GM12878 (cell line): Measurements from ENCODE around the gene DVL2. TPM values are rescaled to one million over a fixed set of nuclear protein-coding genes. Genes with fewer than 3 reads are reported as not detected.

Source experiments
- CBFB ChIP-seq: IDR thresholded peaks from 2 replicates; pipeline ENCODE4 v1.6.1; 2016; ENCODE audit warnings: antibody characterized with exemption, low read depth
- CBX5 ChIP-seq: sonication (generic); IDR thresholded peaks from 2 replicates; pipeline ENCODE4 v1.6.1; 2016; ENCODE audit warnings: low read depth, moderate library complexity, mild to moderate bottlenecking, inconsistent platforms
- CHD4 ChIP-seq: fragments of 200-600 bp; sonication (generic); IDR thresholded peaks from 2 replicates; pipeline ENCODE4 v1.6.1; 2016; ENCODE audit warnings: mild to moderate bottlenecking
- DPF2 ChIP-seq: fragments of 450-650 bp; IDR thresholded peaks from 2 replicates; pipeline ENCODE4 v1.6.1; 2017; ENCODE audit warnings: mild to moderate bottlenecking
- EP300 ChIP-seq, 2 experiments: fragments of 150-350 bp in 1 of 2; IDR thresholded peaks; 2 replicates each; pipeline ENCODE4 v1.6.1; 2011 to 2012; ENCODE audit warnings: low read depth in 2 of 2, low read length in 2 of 2, borderline replicate concordance in 1 of 2, improper control_type of control experiment in 1 of 2, inconsistent platforms in 1 of 2; ENCODE audit not compliant: control insufficient read depth in 1 of 2
- HCFC1 ChIP-seq: fragments of 150-350 bp; IDR thresholded peaks from 2 replicates; pipeline ENCODE4 v1.6.1; 2014; ENCODE audit warnings: low read length
- HDAC6 ChIP-seq: fragments of 200-600 bp; sonication (generic); IDR thresholded peaks from one replicate; pipeline ENCODE4 v1.8.0; 2017; ENCODE audit warnings: antibody characterized with exemption; ENCODE audit not compliant: unreplicated experiment
- IKZF1 ChIP-seq: fragments of 450-650 bp; conservative IDR thresholded peaks from 2 replicates; pipeline ENCODE4 v1.6.1; 2017; ENCODE audit warnings: antibody characterized with exemption, mild to moderate bottlenecking
- PAX8 ChIP-seq: fragments of 450-650 bp; IDR thresholded peaks from 2 replicates; pipeline ENCODE4 v1.6.1; 2017; ENCODE audit warnings: mild to moderate bottlenecking, moderate library complexity
- POLR2A ChIP-seq: IDR thresholded peaks from 2 replicates; pipeline ENCODE4 v1.6.1; 2011; ENCODE audit warnings: low read depth, mild to moderate bottlenecking, low read length
- RAD51 ChIP-seq: fragments of 450-650 bp; IDR thresholded peaks from 2 replicates; pipeline ENCODE4 v1.6.1; 2016; ENCODE audit warnings: moderate library complexity, mild to moderate bottlenecking, inconsistent platforms
- SREBF1 ChIP-seq: IDR thresholded peaks from 2 replicates; pipeline ENCODE4 v1.6.1; 2012; ENCODE audit warnings: mild to moderate bottlenecking, low read length
- TAF1 ChIP-seq: IDR thresholded peaks from 2 replicates; pipeline ENCODE4 v1.6.1; 2011; ENCODE audit warnings: mild to moderate bottlenecking, low read depth, low read length, borderline replicate concordance
- TBL1XR1 ChIP-seq: IDR thresholded peaks from 2 replicates; pipeline ENCODE4 v1.6.1; 2012; ENCODE audit warnings: low read depth, low read length, improper control_type of control experiment
- ZBED1 ChIP-seq: IDR thresholded peaks from 2 replicates; pipeline ENCODE4 v1.6.1; 2016; ENCODE audit warnings: borderline replicate concordance
- ZSCAN29 ChIP-seq: fragments of 450-650 bp; IDR thresholded peaks from 2 replicates; pipeline ENCODE4 v1.6.1; 2017; ENCODE audit warnings: mild to moderate bottlenecking, moderate library complexity
- ZZZ3 ChIP-seq: IDR thresholded peaks from 2 replicates; pipeline ENCODE4 v1.6.1; 2011; ENCODE audit warnings: low read depth; ENCODE audit not compliant: control insufficient read depth, insufficient read length
- polyA plus RNA-seq, 11 experiments: library from polyadenylated mRNA; depleted of rRNA in 4 of 11; unstranded in 6 of 11; stranded (reverse) in 5 of 11; fragments of >200 nt; fragmentation: Nextera tagmentation in 4 of 11; fragmentation: Illumina TruSeq in 1 of 11; extraction: Ambion mirVana in 4 of 11; extraction: Trizol in 1 of 11; gene quantifications; 1 replicate in 1 of 11; 2 replicates in 10 of 11; pipeline versions ENCODE4 v1.2.1 to v1.2.3, GENCODE V29; 2011 to 2016; ENCODE audit warnings: inconsistent platforms in 2 of 11, missing spikeins in 2 of 11, low read depth in 1 of 11
- total RNA-seq, 4 experiments: library from RNA; depleted of rRNA in 3 of 4; stranded (reverse); fragments of >200 nt in 3 of 4; fragmentation: Illumina TruSeq in 1 of 4; extraction: Trizol in 1 of 4; gene quantifications; 2 replicates each; pipeline versions ENCODE4 v1.2.1 to v1.2.3, GENCODE V29; 2013 to 2021
- TF ChIP-seq, protein P1 (sequence below): IDR thresholded peaks from 2 replicates; pipeline ENCODE4 v1.6.1; 2012; ENCODE audit warnings: low read length, inconsistent platforms
- TF ChIP-seq, protein P2 (sequence below): fragments of 450-650 bp; conservative IDR thresholded peaks from 2 replicates; pipeline ENCODE4 v1.6.1; 2017; ENCODE audit warnings: mild to moderate bottlenecking, moderate library complexity
- TF ChIP-seq, protein P3 (sequence below): fragments of 450-650 bp; IDR thresholded peaks from 2 replicates; pipeline ENCODE4 v1.6.1; 2014; ENCODE audit warnings: mild to moderate bottlenecking
- TF ChIP-seq, protein P4 (sequence below), 3 experiments: IDR thresholded peaks in 2 of 3; conservative IDR thresholded peaks in 1 of 3; 2 replicates each; pipeline ENCODE4 v1.5.1; 2011; ENCODE audit warnings: low read depth in 3 of 3, low read length in 3 of 3, mild to moderate bottlenecking in 3 of 3, control low read depth in 2 of 3, moderate library complexity in 2 of 3, inconsistent platforms in 1 of 3, mixed read lengths in 1 of 3; ENCODE audit not compliant: control insufficient read depth in 2 of 3, insufficient read depth in 1 of 3; ENCODE audit errors: extremely low read depth in 1 of 3
- TF ChIP-seq, protein P5 (sequence below): IDR thresholded peaks from 2 replicates; pipeline ENCODE4 v1.6.1; 2011; ENCODE audit warnings: low read depth, mild to moderate bottlenecking, low read length, moderate library complexity, borderline replicate concordance; ENCODE audit errors: extremely low read depth
- TF ChIP-seq, protein P6 (sequence below): IDR thresholded peaks from 2 replicates; pipeline ENCODE4 v1.6.1; 2012; ENCODE audit warnings: low read depth, low read length, improper control_type of control experiment

Gene DVL2
- total and polyA plus RNA-seq, 10 of the 15 experiments (the other 5 are each of a cell fraction or from before 2014, with no cell fraction given) = 0.97 to 44.8 (median 23.2) TPM

DNA sequence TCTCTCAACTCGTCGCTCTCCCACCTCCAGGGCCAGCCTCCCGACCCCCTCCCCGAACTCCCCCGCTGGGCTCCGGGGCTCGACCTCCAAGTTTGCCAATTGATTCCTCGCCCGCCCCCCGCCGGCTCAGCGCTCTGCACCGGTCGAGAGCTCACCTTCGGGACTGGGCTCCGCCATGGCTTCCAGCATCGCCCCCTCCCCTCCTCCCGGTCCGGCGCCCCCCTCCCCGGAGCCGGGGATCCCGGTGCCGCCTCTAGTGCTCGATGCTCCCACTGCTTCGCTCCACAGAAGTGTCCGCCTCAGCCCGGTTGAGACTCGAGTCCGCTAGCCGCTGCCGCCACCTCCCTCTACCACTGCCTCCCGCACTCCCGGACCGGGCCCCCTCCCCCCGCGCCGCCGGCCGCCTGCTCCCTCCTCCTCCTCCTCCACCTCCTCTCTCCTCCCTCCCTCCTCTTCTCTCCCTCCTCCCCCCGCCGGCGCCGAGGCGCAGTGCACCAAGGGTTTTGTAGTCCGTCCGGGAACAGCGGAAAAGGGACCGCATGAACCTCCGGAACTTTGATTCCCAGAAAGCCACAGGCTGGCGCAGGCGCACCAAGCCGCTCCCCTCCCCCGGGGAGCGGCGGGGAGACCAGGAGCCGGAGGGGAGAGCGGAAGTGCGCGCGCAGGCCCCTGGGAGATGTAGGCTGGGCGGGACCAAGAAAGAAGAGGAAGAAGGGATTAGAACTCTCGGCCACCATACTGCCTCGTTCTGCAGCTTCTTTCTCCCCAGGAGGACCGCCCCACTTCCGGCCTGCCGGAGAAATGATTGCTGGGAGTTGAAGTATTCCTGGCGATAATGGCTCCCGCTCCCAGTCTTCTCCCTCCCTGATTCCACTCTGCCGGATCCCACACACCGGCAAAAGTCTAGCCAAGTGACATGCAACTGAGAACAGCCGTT lies 5.0 kb upstream of the DVL2 start, which contains the start of gene PHF23 (continued):
- TF ChIP-seq, protein P1, sequence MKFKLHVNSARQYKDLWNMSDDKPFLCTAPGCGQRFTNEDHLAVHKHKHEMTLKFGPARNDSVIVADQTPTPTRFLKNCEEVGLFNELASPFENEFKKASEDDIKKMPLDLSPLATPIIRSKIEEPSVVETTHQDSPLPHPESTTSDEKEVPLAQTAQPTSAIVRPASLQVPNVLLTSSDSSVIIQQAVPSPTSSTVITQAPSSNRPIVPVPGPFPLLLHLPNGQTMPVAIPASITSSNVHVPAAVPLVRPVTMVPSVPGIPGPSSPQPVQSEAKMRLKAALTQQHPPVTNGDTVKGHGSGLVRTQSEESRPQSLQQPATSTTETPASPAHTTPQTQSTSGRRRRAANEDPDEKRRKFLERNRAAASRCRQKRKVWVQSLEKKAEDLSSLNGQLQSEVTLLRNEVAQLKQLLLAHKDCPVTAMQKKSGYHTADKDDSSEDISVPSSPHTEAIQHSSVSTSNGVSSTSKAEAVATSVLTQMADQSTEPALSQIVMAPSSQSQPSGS = no peak
- TF ChIP-seq ZZZ3 = no peak
- TF ChIP-seq, protein P2, sequence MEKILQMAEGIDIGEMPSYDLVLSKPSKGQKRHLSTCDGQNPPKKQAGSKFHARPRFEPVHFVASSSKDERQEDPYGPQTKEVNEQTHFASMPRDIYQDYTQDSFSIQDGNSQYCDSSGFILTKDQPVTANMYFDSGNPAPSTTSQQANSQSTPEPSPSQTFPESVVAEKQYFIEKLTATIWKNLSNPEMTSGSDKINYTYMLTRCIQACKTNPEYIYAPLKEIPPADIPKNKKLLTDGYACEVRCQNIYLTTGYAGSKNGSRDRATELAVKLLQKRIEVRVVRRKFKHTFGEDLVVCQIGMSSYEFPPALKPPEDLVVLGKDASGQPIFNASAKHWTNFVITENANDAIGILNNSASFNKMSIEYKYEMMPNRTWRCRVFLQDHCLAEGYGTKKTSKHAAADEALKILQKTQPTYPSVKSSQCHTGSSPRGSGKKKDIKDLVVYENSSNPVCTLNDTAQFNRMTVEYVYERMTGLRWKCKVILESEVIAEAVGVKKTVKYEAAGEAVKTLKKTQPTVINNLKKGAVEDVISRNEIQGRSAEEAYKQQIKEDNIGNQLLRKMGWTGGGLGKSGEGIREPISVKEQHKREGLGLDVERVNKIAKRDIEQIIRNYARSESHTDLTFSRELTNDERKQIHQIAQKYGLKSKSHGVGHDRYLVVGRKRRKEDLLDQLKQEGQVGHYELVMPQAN = no peak; the same call in 1 of the 2 replicates
- TF ChIP-seq, protein P3, sequence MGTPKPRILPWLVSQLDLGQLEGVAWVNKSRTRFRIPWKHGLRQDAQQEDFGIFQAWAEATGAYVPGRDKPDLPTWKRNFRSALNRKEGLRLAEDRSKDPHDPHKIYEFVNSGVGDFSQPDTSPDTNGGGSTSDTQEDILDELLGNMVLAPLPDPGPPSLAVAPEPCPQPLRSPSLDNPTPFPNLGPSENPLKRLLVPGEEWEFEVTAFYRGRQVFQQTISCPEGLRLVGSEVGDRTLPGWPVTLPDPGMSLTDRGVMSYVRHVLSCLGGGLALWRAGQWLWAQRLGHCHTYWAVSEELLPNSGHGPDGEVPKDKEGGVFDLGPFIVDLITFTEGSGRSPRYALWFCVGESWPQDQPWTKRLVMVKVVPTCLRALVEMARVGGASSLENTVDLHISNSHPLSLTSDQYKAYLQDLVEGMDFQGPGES = no peak
- TF ChIP-seq, protein P4, sequence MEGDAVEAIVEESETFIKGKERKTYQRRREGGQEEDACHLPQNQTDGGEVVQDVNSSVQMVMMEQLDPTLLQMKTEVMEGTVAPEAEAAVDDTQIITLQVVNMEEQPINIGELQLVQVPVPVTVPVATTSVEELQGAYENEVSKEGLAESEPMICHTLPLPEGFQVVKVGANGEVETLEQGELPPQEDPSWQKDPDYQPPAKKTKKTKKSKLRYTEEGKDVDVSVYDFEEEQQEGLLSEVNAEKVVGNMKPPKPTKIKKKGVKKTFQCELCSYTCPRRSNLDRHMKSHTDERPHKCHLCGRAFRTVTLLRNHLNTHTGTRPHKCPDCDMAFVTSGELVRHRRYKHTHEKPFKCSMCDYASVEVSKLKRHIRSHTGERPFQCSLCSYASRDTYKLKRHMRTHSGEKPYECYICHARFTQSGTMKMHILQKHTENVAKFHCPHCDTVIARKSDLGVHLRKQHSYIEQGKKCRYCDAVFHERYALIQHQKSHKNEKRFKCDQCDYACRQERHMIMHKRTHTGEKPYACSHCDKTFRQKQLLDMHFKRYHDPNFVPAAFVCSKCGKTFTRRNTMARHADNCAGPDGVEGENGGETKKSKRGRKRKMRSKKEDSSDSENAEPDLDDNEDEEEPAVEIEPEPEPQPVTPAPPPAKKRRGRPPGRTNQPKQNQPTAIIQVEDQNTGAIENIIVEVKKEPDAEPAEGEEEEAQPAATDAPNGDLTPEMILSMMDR (IDR thresholded peaks at IDR 0.05 in 2 of 3, conservative IDR thresholded peaks at IDR 0.05 in 1 of 3; ENCODE audit: control insufficient read depth in 2 of 3, extremely low read depth in 1 of 3, insufficient read depth in 1 of 3, low read depth in 3 of 3, low read length in 3 of 3) = no peak
- peak; percentile 37; the same call in 1 of the 2 replicates for TF ChIP-seq CBFB
- peak in 1 of 2 experiments; percentile 14; a peak in 1 of 4 replicates for TF ChIP-seq EP300 (IDR thresholded peaks at IDR 0.05; ENCODE audit: borderline replicate concordance in 1 of 2, control insufficient read depth in 1 of 2, low read depth in 2 of 2, low read length in 2 of 2)
- TF ChIP-seq TAF1 = 0 out of 2 replicates have a peak, but pooled peaks have one; percentile 13
- no peak for TF ChIP-seq CBX5
- TF ChIP-seq ZBED1 = no peak
- peak; percentile 84 for TF ChIP-seq SREBF1
- TF ChIP-seq DPF2 = no peak
- TF ChIP-seq, protein P5, sequence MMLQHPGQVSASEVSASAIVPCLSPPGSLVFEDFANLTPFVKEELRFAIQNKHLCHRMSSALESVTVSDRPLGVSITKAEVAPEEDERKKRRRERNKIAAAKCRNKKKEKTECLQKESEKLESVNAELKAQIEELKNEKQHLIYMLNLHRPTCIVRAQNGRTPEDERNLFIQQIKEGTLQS = peak; percentile 49; the same call in 1 of the 2 replicates
- TF ChIP-seq CHD4 = no peak
- no peak for TF ChIP-seq RAD51
- no peak for TF ChIP-seq HDAC6
- TF ChIP-seq, protein P6, sequence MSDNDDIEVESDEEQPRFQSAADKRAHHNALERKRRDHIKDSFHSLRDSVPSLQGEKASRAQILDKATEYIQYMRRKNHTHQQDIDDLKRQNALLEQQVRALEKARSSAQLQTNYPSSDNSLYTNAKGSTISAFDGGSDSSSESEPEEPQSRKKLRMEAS = no peak
- TF ChIP-seq PAX8 = no peak
- TF ChIP-seq IKZF1 = peak; percentile 100
- peak; percentile 25; the same call in 1 of the 2 replicates for TF ChIP-seq TBL1XR1
- TF ChIP-seq POLR2A = peak; percentile 70
- TF ChIP-seq HCFC1 = peak; percentile 95
- no peak for TF ChIP-seq ZSCAN29
